GM23338 (cell line): ENCODE data around the gene EXOC6. TPM values are rescaled to one million over a fixed set of nuclear protein-coding genes. Genes with fewer than 3 reads are reported as not detected.

Experiments
- ATAC-seq: fragments of 200-7000 bp; cut with Tn5 transposase; 3 replicates; pipeline ENCODE4 v1.9.1; 2020
- DNase-seq: peaks from one replicate; pipeline ENCODE4 v3.0.0-alpha.2; 2015; ENCODE audit warnings: low spot score
- H2AFZ ChIP-seq: fragments of 200-600 bp; sonication (generic); 2 replicates; pipeline ENCODE4 v1.8.0; 2016; ENCODE audit warnings: antibody characterized with exemption, mild to moderate bottlenecking, moderate library complexity
- H3F3A ChIP-seq: fragments of 200-600 bp; sonication (generic); replicated peaks from 2 replicates; pipeline ENCODE4 v1.8.0; 2017; ENCODE audit warnings: antibody characterized with exemption, mixed run types, low read depth
- H3K27ac ChIP-seq: fragments of 200-600 bp; sonication (generic); 2 replicates; pipeline ENCODE4 v1.6.1; 2016; ENCODE audit warnings: low read depth
- H3K27me3 ChIP-seq: fragments of 200-600 bp; sonication (generic); 2 replicates; pipeline ENCODE4 v1.8.0; 2016; ENCODE audit warnings: mild to moderate bottlenecking, mixed run types, moderate library complexity; ENCODE audit not compliant: insufficient read depth
- H3K36me3 ChIP-seq: fragments of 200-600 bp; sonication (generic); 2 replicates; pipeline ENCODE4 v1.8.0; 2016; ENCODE audit warnings: mild to moderate bottlenecking; ENCODE audit not compliant: insufficient read depth
- H3K4me1 ChIP-seq: fragments of 200-600 bp; sonication (generic); 2 replicates; pipeline ENCODE4 v1.8.0; 2016; ENCODE audit warnings: mild to moderate bottlenecking, moderate library complexity; ENCODE audit not compliant: insufficient read depth
- H3K4me2 ChIP-seq: fragments of 200-600 bp; sonication (generic); 2 replicates; pipeline ENCODE4 v1.7.1; 2017; ENCODE audit warnings: mixed run types
- H3K4me3 ChIP-seq: fragments of 200-600 bp; sonication (generic); 2 replicates; pipeline ENCODE4 v1.6.1; 2016; ENCODE audit warnings: mixed run types
- H3K79me2 ChIP-seq: fragments of 200-600 bp; sonication (generic); replicated peaks from 2 replicates; pipeline ENCODE4 v1.8.0; 2017; ENCODE audit warnings: mild to moderate bottlenecking; ENCODE audit not compliant: insufficient read depth
- H3K9me2 ChIP-seq: fragments of 200-600 bp; sonication (generic); 2 replicates; pipeline ENCODE4 v1.8.0; 2017; ENCODE audit not compliant: insufficient read depth
- H4K20me1 ChIP-seq: fragments of 200-600 bp; sonication (generic); replicated peaks from 2 replicates; pipeline ENCODE4 v1.8.0; 2017; ENCODE audit warnings: mild to moderate bottlenecking; ENCODE audit not compliant: insufficient read depth
- H3K27ac Mint-ChIP-seq: 2 replicates; pipeline ENCODE4 v1.8.0; 2020; ENCODE audit warnings: inconsistent platforms, mild to moderate bottlenecking, moderate library complexity, mixed read lengths
- H3K27me3 Mint-ChIP-seq: 3 replicates; pipeline ENCODE4 v1.8.0; 2022; ENCODE audit warnings: low read depth, mild to moderate bottlenecking, moderate library complexity, mixed read lengths, inconsistent platforms; ENCODE audit not compliant: insufficient read depth, poor library complexity
- H3K36me3 Mint-ChIP-seq: 3 replicates; pipeline ENCODE4 v1.8.0; 2021; ENCODE audit warnings: low read depth, mild to moderate bottlenecking, inconsistent platforms, moderate library complexity, mixed read lengths
- H3K4me1 Mint-ChIP-seq: 3 replicates; pipeline ENCODE4 v1.8.0; 2020; ENCODE audit warnings: mild to moderate bottlenecking, inconsistent platforms, mixed read lengths
- H3K4me3 Mint-ChIP-seq: 3 replicates; pipeline ENCODE4 v1.8.0; 2021; ENCODE audit warnings: moderate library complexity, mild to moderate bottlenecking, inconsistent platforms, mixed read lengths
- H3K9me3 Mint-ChIP-seq: 3 replicates; pipeline ENCODE4 v1.8.0; 2020; ENCODE audit warnings: moderate library complexity, mild to moderate bottlenecking, inconsistent platforms, mixed read lengths
- CREB1 ChIP-seq: fragments of 250-450 bp; sonication (Bioruptor Pico); IDR thresholded peaks from 2 replicates; pipeline ENCODE4 v1.5.0; 2020; ENCODE audit warnings: low read depth, mild to moderate bottlenecking, moderate library complexity
- CTCF ChIP-seq, 2 experiments: fragments of 200-600 bp in 1 of 2; sonication (generic) in 1 of 2; conservative IDR thresholded peaks; 2 replicates each; pipeline versions ENCODE4 v1.5.1 to v1.6.1; 2016 to 2017; ENCODE audit warnings: antibody characterized with exemption in 2 of 2, low read depth in 2 of 2, mild to moderate bottlenecking in 2 of 2, moderate library complexity in 1 of 2
- ETS1 ChIP-seq: IDR thresholded peaks from 2 replicates; pipeline ENCODE4 v1.6.1; 2016; ENCODE audit warnings: antibody characterized with exemption
- NANOG ChIP-seq: IDR thresholded peaks from 2 replicates; pipeline ENCODE4 v1.6.1; 2016; ENCODE audit warnings: antibody characterized with exemption, borderline replicate concordance
- POLR2AphosphoS5 ChIP-seq: IDR thresholded peaks from 2 replicates; pipeline ENCODE4 v1.6.1; 2016; ENCODE audit warnings: antibody characterized with exemption, low read depth
- STAT1 ChIP-seq: IDR thresholded peaks from one replicate; pipeline ENCODE4 v1.6.1; 2016; ENCODE audit warnings: antibody characterized with exemption; ENCODE audit not compliant: unreplicated experiment
- ZNF331 ChIP-seq: fragments of 250-450 bp; sonication (Bioruptor Pico); IDR thresholded peaks from 2 replicates; pipeline ENCODE4 v1.5.0; 2020; ENCODE audit warnings: low read depth, mild to moderate bottlenecking, moderate library complexity
- polyA plus RNA-seq: library from polyadenylated mRNA; unstranded; fragments of >200 nt; fragmentation: Nextera tagmentation; extraction: Ambion mirVana; gene quantifications from 2 replicates; pipeline ENCODE4 v1.2.1, GENCODE V29; 2016
- total RNA-seq: library from RNA; depleted of rRNA; stranded (reverse); fragments of >200 nt; shearing (Covaris generic); gene quantifications from 2 replicates; pipeline ENCODE4 v1.2.3, GENCODE V29; 2014

Gene EXOC6
- total and polyA plus RNA-seq, 2 experiments from 2014 or later, result 5.0 to 6.0 TPM

DNA sequence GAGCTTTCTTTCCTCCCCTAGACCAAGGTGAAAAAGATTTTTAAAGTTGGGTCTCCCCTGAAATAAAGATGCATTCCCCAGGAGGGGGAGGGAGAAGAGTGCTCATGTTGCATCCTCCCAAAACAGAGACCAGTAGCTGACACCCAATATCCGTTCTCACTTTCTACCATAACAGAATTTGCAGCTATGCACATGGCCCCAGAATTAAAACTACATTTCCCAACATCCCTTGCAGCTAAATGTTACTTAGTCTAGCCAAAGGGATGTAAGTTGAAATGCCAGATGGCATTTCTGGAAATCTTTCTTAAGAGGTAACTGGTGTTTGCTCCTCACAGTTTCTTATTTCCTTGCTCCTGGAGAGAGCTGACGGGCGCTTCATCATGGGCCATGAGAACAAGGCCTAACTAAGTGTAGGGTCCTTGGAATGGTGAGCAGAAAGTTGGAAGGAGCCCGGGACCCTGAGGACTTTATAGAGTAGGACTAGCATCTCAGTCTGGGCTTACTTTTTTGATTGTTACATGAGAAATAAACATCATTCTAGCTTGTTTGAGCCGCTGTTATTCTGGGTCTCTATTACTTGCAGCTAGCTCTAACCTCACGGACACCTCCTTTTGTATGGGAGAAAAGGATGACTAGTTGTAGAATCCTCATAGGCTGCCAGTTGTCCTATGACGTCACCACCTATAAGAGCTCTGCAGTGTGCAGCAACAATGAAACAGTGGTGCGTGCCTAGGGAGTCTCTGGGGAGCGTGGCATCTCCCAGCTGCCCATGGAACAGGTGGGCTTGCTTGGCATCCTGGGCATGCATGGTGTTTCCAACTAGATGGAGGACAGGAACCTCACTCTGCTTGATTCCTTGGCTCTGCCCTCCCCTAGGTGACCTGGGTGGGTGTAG, 46.1 kb upstream of the EXOC6 start:
- Histone ChIP-seq H3K9me2 (no peaks in the 10 kb centered on the region; the same call in 1 of the 2 replicates), H3K79me2 (no peaks in the 10 kb centered on the region), H3F3A (no peaks in the 10 kb centered on the region), H3K27me3 (no peaks in the 10 kb centered on the region), H3K27ac (no peak overlapping the region), H4K20me1 (no peaks in the 10 kb centered on the region), H2AFZ (peak overlapping the region; percentile 38; the same call in 1 of the 2 replicates), H3K4me3 (no peak overlapping the region), H3K36me3 (no peaks in the 10 kb centered on the region), H3K4me2 (no peak overlapping the region), H3K4me1 (no peaks in the 10 kb centered on the region)
- TF ChIP-seq STAT1, result no peak
- no peak for TF ChIP-seq CREB1
- no peak for TF ChIP-seq ETS1
- TF ChIP-seq CTCF (conservative IDR thresholded peaks at IDR 0.05; ENCODE audit: low read depth in 2 of 2), result no peak
- TF ChIP-seq NANOG, result no peak
- Mint-ChIP-seq H3K4me3 (no peak overlapping the region), H3K4me1 (peaks cover 4% of the 10 kb centered on the region; the same call in 1 of the 3 replicates), H3K27ac (no peak overlapping the region), H3K9me3 (no peaks in the 10 kb centered on the region), H3K36me3 (no peaks in the 10 kb centered on the region), H3K27me3 (peaks cover 3% of the 10 kb centered on the region)
- no peak for ATAC-seq
- peak; percentile 41 for DNase-seq

DNA sequence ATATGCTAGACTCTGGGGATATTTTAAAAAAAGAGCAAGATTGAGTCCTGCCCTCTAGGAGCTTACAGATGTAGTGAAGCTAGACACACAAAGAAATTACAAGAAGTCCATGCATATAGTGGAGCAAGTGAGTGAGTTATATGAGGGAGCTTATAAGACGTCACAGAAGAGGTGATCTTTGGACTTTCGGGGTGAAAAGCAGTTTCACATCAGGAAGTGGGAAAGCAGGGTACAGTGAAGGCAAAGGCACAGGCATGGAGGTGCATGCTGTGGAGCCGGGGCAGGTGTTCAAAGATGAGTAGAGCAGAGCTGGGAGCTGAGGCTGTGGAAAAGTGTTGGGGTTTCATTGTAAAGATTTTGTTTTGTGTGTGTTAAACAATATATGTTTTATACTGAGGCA, 38.5 kb upstream of the EXOC6 start:
- no peaks in the 10 kb centered on the region for H3K4me1 ChIP-seq
- no peak overlapping the region for H3K27ac ChIP-seq
- ATAC-seq (no peak), DNase-seq (no peak)
- no peaks in the 10 kb centered on the region for H3K9me3 Mint-ChIP-seq
- no peaks in the 10 kb centered on the region for H3K79me2 ChIP-seq
- no peak overlapping the region for H3K4me3 ChIP-seq
- no peaks in the 10 kb centered on the region for H3F3A ChIP-seq
- no peaks in the 10 kb centered on the region for H4K20me1 ChIP-seq
- no peaks in the 10 kb centered on the region for H3K36me3 Mint-ChIP-seq
- H3K9me2 ChIP-seq, result 0 out of 2 replicates have a peak, but pooled peaks cover 10% of the 10 kb centered on the region
- H2AFZ ChIP-seq, result no peak overlapping the region
- H3K27me3 Mint-ChIP-seq, result peaks cover 3% of the 10 kb centered on the region
- H3K4me3 Mint-ChIP-seq, result no peak overlapping the region
- H3K4me2 ChIP-seq, result no peak overlapping the region
- TF ChIP-seq ZNF331 (CRISPR knock-in tag), result no peak
- TF ChIP-seq CREB1, result no peak
- no peak for TF ChIP-seq POLR2AphosphoS5
- H3K4me1 Mint-ChIP-seq, result no peaks in the 10 kb centered on the region
- H3K27ac Mint-ChIP-seq, result no peak overlapping the region
- H3K27me3 ChIP-seq, result no peaks in the 10 kb centered on the region
- H3K36me3 ChIP-seq, result no peaks in the 10 kb centered on the region
